Activated T-cell treated with anti-CD3 and anti-CD28 coated beads for 1 hour (primary cell): Measurements from ENCODE around the gene PRICKLE4.
A peak's percentile ranks its signal among the peaks of the same experiment; 100 is the strongest.

Experiments used
- DNase-seq: peaks from one replicate; pipeline ENCODE4 v3.0.0-alpha.2; 2020; ENCODE audit warnings: low read depth

The PRICKLE4 gene, protein sequence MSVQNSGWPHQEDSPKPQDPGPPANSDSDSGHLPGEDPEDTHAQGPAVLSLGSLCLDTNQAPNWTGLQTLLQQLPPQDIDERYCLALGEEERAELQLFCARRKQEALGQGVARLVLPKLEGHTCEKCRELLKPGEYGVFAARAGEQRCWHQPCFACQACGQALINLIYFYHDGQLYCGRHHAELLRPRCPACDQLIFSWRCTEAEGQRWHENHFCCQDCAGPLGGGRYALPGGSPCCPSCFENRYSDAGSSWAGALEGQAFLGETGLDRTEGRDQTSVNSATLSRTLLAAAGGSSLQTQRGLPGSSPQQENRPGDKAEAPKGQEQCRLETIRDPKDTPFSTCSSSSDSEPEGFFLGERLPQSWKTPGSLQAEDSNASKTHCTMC

DNA sequence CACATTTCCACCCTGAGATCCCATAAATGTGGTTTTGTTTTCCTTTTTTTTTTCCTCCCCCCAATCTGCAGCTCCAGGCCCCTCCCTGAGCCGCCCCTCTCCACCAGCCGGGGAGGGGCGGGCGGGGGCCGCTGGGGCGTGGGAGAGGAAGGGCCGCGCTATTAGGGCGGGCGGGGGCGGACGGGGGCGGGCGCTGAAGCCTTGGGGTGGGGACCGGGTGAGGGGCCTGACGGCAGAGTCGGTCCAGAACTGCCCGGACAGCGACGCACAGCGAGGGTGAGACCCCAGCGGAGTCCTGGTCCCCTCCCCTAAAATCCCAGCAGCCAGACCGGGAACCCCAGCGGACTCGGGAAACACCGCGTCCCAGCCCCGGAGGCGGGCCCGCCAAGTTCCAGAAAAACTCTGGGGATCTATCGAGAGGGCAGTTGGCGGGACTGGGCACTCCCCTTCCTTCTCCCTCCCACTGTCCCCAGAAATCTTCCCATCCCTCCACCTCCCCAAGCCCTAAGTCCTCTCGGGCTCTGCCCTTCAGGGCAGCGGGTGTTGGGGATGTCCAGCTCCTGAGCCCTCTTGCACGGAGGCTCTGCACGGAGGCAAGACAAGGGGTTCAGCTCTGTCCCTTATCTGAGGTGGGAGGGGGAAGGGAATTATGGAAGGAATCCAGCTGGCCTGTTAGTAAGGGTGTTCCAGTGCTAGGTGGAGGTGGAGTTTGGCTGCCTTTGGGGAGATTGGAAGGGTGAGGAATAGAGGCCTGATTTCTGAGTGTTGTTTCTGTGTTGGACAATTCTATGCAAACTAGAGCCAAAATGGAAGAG, at the start of gene PRICKLE4:
Gene PRICKLE4 (plus strand): TSS at position 232 of the 815 bp plus-strand sequence. CDS start 2,692 bp downstream, outside the sequence.
- no peak for DNase-seq

DNA sequence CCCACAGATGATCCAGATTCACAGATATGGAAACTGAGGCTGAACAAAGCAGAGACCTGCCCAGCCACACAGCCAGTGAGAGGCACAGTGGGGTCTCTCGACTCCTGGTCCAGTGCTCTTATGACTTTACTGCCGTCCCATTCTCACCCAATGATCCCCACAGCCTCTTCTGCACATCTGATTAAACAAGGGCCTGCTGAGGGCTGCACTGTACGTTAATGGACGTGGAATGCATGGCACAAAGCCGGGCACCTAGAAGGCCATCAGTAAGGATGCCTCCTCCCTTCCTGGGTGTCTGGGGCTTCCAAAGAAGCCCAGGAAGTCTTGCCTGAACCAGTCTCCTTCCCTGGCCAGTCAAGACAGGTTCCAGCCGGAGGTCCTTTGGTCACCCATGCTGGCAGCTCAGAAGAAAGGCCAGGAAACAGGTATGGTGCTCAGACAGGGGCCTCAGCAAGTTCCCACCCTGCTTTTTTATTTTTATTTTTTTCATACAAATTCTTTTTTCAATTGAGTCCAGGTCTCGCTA, 49.0 kb upstream of the PRICKLE4 start:
- no peak for DNase-seq

DNA sequence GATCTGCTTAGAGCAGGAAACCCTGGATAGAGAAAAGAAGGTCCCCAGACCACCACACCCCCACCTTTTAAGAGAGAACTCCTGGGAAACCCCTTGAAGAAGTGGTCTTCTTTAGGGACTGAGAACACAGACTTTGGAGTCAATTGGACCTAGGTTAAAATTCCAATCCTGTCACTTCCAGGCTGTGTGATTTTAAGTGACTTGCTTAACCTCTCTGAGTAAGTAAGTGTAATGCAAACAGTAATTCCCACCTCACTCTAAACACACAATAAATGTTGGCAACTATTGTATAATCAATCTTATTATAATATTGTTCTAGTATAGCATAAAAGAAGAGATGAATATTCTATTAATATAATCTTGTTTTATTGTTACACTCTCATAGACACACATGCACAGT, 48.4 kb upstream of the PRICKLE4 start:
- DNase-seq, result no peak

DNA sequence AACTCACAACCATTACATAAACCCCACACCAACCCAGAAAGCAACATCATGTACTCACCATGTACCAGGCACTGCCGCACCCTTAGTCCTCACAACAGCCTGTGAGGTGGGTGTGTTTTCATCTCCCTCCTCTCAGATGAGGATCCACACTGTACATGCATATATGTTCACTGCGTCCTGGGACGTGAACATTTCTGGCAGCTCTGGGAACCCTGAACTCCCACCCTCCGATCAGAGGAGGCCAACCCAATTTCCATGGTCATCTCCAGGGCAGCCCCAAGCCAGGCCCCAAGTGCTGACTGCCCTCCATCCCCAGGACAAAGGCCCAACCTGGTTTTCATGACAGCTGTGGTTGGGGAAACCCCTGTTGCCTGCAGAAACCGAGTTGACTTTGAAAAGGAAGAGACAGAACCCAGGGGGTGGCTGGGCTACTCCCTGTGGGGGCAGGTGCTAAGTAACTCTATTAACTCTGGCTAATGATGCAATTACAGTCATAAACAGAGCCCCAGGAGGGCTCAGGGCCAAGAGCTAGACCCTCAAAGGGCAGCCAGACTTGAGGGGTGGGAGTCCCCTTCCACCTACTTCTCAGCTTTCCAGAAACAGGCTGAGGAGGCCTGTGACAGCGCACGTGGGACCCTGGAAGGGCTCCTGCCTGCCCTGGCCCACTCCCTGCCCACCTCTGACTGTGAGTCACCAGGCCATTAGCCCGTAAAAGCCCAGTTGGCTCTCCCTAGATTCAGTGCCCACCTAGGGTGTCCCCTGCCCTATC, 47.8 kb upstream of the PRICKLE4 start:
- peak; percentile 23 for DNase-seq

DNA sequence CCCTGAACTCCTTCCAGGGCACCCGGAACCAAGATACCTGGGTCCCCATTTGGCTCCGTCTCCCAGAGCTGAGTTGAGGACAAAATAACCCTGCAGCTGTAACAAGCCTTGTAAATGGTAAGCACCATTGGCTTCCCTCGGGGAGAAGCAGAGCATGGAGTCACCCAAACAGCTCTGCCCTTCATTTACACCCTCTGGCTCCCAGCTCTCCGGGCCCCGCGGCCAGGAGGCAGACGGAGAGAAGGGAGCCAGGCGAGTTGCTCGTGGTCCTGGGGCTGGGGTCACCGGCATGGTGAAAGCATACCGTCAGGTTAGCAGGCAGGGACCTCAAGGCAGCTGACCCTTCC, 47.2 kb upstream of the PRICKLE4 start:
- no peak for DNase-seq

DNA sequence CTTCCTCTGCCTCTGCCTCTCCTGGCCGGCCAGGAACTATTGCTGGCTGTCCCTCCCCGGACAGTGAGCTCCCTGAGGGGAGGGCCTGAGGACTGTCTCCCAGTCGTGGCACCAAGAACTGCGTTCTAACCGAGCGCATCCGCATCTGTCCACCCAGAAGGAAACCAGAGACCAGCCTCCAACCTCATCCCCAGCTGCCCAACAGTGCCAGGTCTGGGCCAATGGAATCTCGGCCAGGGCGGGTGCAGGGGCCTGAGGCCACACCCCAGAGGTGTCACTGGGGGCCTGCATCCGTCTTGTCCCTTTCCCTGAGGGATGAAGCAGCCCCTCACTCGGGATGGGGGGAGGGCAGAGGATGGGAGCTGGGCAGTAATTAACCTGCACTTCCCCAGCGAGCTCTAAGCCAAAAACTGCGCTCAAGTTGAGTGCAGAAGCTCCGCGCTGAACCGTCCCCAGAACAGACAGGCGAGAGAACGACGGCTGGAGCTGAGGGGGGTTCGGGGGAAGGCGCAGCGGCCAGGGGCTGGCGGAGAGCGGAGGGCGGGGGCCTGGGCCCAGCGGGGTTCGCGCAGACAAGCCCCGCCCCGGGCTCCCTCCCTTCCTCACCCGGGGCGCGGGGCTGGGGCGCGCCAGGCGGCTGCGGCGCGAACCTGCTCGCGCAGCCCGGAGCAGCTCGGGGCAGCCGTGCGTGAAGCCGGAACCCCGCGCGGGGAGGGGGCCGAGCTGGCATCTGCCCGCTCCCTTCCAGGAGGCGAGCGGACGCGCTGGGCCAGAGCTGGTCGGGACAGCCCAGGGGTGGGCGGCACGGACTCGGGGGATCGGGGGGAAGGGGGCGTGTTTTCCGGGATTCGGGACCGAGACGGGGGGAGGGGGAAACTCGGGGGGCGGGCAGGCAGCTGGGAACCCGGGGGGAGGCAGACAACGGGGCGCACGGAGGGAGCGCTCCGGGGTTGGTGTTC, 46.6 kb upstream of the PRICKLE4 start:
- DNase-seq, result peak; percentile 57

DNA sequence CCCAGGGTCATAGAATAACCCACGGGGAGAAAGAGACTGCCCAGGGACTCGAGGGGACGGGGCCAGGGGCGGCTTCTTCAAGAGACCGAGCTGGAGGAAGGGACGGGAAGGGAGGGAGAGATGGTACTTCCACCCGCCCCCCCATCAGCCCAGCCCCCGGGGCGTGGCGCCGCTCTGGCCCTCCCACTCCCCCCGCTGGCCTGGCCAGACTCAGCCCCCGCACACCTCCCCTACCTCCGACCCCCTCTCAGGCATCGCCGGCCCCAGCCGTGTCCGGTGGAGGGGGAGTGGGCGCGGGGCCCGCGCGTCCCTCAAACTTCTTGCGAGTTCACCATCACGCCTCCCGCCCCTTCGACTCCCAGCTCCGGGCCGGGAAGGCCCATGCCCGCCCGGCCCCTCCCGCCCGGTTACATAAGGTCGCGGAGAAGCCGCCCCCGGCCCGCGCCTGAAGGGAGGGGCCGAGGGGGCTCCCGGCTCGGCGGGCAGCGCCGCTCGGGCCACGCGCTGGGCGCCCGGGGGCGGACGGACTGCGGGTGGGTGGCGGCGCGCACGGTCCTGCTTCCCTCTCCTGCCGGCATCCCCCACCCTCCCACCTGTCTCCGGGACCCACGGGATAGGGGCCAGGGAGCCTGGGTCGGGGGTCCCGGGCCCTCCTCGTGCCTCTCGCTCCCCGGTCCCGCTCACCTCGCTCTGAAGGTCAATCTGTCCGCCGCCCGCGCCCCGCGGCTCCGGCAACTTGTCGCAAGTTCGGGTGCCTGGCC, 45.7 kb upstream of the PRICKLE4 start:
- peak; percentile 60 for DNase-seq

DNA sequence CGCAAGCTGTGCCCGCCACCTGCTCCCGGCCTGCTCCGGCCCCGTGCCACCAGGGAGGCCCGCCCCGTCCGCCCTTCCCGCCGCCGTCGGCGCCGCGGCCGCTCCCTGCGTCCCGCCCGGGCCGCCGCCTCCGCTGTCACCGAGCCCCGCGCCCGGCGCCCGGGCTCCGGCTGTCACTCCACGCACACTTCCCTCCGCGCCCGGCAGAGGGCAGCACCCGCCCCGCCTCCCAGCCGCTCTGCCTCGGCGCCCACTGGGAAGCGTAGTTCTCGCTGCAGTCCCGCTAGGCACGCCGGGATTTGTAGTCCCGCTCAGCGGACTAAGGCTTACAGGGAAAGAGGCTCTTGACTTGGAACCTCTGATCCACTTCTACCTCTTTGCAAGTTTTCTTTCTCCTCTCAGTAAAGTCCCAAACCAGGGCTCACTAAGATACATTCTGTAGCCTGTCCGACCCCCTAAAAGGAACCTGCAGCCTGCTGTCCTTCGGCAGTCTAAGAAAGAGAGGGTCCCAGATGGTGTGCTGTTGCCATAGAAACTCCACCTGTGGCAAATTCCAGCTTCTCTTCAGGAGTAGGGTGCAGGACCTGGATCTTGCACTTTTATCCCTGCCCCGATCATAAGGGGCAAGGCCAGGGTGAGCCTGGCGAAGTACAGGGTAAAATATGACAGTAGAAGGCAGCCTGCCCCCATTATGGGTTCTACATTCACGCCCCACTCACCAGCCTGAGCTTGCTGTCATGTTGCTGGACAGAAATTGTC, 45.0 kb upstream of the PRICKLE4 start, which contains the start of gene TFEB:
Gene TFEB (minus strand): TSS at position 182 of the 759 bp plus-strand sequence. CDS start 44,395 bp downstream, outside the sequence.
- peak; percentile 92 for DNase-seq

DNA sequence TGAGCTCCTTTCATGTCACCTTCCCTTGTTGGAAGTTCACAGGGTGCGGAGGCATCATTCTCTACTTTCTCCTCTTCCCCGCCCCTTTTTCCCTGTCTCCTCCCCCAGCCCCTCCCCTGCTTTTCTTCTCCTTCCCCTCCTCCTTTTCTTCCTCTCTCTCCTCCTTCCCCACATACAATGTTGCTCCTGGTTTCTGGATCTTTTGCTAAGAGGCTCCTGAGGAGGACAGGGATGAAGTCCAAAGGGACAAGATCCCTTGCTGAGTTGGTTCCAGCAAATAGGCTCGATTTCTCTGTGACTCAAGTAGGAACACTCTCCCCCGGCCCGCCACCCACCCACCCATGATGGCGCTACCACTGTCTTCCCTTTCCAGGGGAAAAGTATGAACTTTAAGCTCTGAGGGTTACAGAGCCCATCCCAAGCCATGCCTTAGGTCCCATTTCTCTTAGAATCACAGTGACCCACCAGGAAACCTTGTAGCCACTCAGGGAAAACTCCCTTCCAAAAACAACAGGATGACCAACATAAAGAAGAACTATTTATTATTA, 44.3 kb upstream of the PRICKLE4 start:
- DNase-seq, result no peak

DNA sequence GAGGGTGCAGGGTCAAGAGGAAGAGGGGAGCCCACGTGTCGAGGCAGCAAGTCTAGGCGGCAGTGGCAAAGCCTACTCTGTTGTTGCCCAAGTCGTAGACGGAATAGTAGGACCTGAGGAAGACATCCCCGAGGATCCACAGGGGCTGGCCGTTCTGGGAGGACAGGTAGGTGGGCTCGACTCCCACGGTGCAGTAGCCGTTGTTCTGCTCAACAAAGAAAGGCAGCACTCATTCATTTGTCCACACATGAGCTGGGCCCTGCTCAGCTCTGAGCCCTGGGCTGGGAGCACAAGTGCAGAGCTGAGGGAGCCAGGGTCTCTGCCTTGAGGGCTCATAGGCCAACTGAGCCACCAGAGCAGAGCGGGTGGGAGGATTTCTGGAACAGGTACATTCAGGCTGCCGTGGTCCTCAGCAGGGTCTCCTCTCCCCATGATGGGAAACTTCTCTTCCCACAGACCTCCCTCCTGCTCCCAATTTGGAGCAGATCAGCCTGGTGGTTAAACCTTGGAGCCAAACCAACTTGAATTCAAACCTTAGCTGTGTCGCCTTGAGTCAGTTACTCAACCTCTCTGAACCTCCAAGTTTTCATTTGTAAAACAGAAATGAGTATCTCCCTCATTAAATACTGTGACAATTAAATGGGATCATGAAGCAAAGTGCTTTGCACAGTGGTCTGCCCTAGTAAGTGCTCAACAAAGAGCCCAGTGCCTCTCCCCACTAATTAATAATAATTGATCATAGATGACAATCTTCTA, 43.6 kb upstream of the PRICKLE4 start:
- no peak for DNase-seq

DNA sequence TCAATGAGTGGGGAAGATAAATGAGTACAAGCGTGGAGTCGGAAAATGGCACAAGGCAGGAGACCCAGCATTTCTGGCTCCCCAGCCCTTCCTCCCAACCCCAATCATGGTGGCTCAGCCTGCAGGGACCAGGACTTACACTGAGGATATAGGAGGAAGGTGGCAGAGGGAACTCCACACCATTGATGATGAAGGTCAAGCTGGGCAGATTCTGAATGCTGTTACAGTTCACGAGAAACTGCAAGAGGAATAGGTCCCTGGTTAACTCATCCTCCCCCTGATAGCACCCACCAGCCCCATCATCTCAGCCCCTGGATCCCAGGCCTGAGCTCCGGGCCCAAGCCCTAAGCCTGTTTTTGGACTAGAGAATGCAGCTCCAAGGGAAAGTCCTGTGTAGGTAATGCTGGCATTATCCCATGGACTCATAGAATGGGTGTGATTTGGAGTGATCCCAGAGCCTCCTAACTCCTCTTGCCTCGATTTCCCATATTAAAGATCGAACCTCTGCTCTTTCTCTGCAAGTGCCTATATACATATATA, 42.9 kb upstream of the PRICKLE4 start:
- no peak for DNase-seq

DNA sequence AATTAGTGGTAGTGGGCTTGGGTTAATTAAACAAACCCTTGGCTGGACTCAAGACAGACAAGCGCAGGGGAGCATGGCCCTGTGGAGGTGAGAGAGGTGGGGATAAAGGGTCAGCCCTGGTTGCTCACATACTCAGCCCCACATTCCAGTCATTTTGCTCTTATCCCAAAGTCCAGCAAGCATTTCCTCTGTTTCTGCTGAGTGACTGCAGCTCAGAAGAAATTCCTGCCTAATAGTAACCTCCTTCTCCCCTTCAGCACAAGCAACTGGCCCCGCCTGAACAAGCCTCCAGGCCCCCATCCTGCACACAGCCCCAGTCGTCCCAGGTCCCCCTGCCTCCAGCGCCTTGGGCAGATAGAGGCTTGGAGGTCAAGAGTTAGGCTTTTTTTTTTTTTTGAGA, 41.5 kb upstream of the PRICKLE4 start:
- DNase-seq, result no peak

DNA sequence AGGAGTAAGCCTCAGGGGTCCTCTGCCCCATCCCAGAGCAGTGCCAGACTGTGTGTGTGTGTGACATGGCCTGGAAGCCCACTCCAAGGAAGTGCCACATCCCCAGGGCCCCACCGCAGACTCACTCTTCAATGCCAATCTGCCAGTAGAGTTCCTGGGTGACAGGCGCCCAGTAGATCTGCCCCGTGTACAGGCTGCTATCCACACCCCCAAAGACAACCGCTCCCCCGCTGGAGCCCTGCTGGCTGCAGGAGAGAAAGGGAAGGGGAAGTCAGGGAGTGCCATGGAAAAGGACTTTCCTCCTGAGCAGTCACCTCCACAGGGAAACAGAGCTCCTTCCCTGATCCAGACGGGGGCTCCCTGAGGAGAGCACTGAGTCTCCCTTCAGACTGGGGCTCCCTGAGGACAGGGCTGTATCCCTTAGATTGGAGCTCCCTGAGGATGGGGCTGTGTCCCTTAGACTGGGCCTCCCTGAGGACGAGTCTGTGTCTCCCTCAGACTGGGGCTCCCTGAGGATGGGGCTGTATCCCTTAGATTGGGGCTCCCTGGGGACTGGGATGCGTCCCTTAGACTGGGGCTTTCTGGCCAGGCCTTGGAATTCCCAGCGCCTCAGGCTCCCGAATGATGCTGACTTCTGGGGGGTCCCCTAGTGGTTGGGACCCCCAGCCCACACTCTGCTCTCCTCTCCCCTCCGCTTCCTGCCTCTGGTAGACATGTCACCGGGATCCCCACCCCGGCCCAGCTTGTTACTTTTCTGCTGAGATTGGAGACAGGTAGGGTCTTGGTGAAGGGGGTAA, 40.0 kb upstream of the PRICKLE4 start:
- DNase-seq, result no peak

DNA sequence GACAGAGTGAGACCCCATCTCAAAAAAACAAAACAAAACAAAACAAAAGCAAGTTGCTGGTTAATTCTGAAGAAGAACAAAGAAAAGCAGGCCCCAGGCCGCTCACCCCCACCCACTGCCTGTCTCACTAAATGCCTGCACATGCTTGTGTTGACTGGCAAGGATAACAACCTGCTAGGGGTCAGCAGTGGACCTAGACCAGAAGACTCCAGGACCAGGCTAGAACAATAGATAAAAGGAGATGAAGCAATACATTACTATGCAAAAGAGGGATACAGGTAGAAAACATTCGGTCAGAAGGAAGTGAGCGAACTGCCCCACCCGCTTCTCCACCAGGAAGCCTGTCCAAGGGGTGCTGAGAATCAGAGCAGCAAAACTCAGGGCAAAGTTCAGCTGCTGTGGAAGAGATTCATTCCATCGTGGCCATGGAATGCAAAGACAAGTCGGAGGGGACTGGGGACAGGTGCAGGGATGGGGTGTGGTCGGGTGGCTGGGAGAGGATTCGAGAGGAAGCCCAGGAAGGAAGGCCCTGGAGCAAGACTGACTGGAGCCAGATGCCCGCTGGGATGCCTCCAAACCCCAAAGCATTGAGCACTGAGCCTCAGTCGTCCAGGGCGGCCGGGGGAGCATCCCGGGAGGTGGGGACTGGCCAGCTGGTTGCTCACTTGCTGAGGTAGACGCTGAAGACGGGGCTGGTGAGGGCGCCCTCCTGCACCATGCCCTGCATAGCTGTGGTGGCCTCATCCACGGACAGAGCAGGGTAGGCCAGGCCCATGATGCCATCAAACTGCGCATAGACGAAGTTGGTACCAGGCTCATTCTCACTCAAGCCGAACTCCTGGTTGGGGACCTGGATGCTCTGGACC, 38.7 kb upstream of the PRICKLE4 start:
- DNase-seq, result no peak

DNA sequence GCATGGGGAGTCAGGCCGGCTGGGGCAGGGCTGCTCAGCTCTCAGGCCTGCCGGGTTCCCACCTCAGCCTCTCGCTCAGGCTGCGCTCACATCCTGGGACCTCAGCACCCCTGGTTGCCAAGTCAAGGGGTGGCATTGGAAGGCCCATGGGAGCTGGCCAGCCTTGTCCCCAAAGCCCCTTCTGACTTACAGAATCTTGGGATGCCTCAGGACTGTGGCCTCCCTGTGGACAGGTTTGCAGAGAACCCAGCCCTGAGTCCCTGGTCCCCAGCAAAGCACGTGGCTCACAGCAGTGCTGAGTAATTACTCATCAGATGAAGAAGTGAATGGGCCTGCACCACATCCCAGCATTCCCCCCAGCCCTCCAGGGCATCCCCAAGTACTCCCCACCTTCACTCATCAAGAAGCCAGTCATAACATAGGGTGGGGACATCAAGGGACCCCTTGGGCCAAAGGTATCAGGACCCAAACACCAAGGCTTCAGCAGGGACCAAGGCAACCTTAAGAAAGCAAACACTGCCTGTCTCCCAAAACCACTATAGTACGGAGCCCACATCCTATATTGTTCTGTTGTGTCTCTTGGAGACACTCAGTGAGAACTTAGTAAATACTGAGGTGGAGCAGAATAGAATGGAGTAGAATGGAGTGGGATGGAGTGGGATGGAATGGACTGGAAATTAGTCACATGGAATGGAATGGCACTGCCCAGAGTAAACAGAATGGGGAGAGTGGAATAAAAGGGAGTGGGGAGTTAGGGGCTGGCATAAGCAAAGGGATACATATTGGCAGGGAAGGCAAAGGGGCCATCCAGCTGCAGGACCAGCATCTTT, 37.0 kb upstream of the PRICKLE4 start:
- no peak for DNase-seq
